Activated naive CD4-positive, alpha-beta T cell treated with Interleukin-2 at 50 U/mL for 16 hours (primary cell): ENCODE results near the gene RECK.
"Not testable (repeated sequence)": the region's sequence is repeated elsewhere in the genome, so short reads cannot be mapped to it uniquely, and the experiment has no call there.

Source experiments
- DNase-seq: peaks from one replicate; pipeline ENCODE4 v3.0.0-alpha.2; 2020

RECK gene

GRCh38 chr9:36036780-36037548 lies at the start of gene RECK:
TSS of gene RECK (plus strand) at chr9:36036913. CDS start at chr9:36036999, 86 bp downstream.
- peak; percentile 90 for DNase-seq

GRCh38 chr9:35990155-35990554 lies 46.6 kb upstream of the RECK start:
- no peak for DNase-seq

- not testable (repeated sequence) for DNase-seq
These were observed 43.6 kb upstream of the RECK start for GRCh38 chr9:35993136-35993535.

- DNase-seq: no peak
These were observed 42.6 kb upstream of the RECK start for GRCh38 chr9:35993976-35994720.

- DNase-seq: no peak
These were observed 41.8 kb upstream of the RECK start for GRCh38 chr9:35994959-35995358.

- DNase-seq: no peak
These were observed 40.2 kb upstream of the RECK start for GRCh38 chr9:35996358-35996970.

GRCh38 chr9:35997016-35997415 lies 39.7 kb upstream of the RECK start:
- not testable (repeated sequence) for DNase-seq

- no peak for DNase-seq
These were observed 38.4 kb upstream of the RECK start for GRCh38 chr9:35998333-35998732.

- no peak for DNase-seq
These were observed 30.8 kb upstream of the RECK start for GRCh38 chr9:36005891-36006290.

- DNase-seq: no peak
These were observed 30.0 kb upstream of the RECK start for GRCh38 chr9:36006549-36007315.

GRCh38 chr9:36007316-36007708 lies 29.4 kb upstream of the RECK start:
- DNase-seq: no peak

- DNase-seq: no peak
These were observed 28.9 kb upstream of the RECK start for GRCh38 chr9:36007852-36008251.

- peak; percentile 58 for DNase-seq
These were observed 27.9 kb upstream of the RECK start for GRCh38 chr9:36008774-36009300.

GRCh38 chr9:36011379-36011778 lies 25.3 kb upstream of the RECK start:
- DNase-seq: no peak

- DNase-seq: no peak
These were observed 19.4 kb upstream of the RECK start for GRCh38 chr9:36017278-36017677.

GRCh38 chr9:36018129-36018528 lies 18.6 kb upstream of the RECK start:
- no peak for DNase-seq

- no peak for DNase-seq
These were observed 17.6 kb upstream of the RECK start for GRCh38 chr9:36018891-36019720.

- DNase-seq: no peak
These were observed 14.7 kb upstream of the RECK start for GRCh38 chr9:36021968-36022367.

- peak; percentile 68 for DNase-seq
These were observed 13.3 kb upstream of the RECK start for GRCh38 chr9:36023260-36024048.

GRCh38 chr9:36025746-36026145 lies 11.0 kb upstream of the RECK start:
- DNase-seq: no peak

- DNase-seq: no peak
These were observed 7.5 kb upstream of the RECK start for GRCh38 chr9:36029202-36029601.
